GM21423 (cell line): Measurements from ENCODE around the gene COL5A1.
"Not testable (repeated sequence)": the region's sequence is repeated elsewhere in the genome, so short reads cannot be mapped to it uniquely, and the experiment has no call there.

ENCODE experiments used
- ATAC-seq: cut with Tn5 transposase; IDR thresholded peaks from one replicate; pipeline ENCODE4 v1.9.1; 2021; ENCODE audit warnings: mild to moderate bottlenecking, moderate library complexity; ENCODE audit not compliant: unreplicated experiment

Gene COL5A1

GRCh38 chr9:134690301-134690751 lies 48.7 kb downstream of the COL5A1 start:
- ATAC-seq, result no peak

DNA sequence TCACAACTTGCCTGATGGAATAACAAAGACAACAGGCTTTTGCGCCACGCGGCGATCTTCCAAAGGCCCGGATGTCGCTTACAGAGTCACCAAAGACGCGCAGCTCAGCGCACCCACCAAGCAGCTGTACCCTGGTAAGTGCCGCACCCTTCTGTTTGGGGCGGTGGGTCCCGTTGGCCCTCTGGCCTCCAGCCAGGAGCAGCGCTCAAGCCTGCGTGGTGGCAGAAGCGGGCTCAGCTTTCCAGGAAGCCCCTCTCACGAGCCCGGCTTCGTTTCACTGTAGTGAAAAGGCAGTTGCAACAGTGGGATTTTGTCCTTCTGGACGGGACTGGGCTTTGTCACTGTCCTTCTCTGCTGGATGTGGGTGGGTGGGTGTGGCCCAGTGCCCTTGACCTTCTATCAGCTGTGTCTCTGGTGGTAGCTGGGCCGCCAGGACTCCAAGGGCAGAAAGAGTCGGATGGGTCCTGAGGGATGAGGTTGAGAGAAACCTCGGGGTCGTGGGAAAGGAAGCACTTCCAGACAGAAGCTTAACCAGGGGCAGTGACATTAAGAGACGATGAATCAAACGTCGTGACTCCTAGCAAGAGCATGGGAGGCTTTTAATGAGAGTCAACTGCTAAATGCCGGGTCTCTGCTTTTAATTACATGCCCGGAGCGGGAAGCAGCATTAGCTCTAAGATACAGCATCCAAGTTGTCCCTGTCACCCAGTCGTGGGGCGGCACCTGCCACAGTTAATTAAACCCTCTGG lies 49.5 kb downstream of the COL5A1 start:
- ATAC-seq, result no peak

DNA sequence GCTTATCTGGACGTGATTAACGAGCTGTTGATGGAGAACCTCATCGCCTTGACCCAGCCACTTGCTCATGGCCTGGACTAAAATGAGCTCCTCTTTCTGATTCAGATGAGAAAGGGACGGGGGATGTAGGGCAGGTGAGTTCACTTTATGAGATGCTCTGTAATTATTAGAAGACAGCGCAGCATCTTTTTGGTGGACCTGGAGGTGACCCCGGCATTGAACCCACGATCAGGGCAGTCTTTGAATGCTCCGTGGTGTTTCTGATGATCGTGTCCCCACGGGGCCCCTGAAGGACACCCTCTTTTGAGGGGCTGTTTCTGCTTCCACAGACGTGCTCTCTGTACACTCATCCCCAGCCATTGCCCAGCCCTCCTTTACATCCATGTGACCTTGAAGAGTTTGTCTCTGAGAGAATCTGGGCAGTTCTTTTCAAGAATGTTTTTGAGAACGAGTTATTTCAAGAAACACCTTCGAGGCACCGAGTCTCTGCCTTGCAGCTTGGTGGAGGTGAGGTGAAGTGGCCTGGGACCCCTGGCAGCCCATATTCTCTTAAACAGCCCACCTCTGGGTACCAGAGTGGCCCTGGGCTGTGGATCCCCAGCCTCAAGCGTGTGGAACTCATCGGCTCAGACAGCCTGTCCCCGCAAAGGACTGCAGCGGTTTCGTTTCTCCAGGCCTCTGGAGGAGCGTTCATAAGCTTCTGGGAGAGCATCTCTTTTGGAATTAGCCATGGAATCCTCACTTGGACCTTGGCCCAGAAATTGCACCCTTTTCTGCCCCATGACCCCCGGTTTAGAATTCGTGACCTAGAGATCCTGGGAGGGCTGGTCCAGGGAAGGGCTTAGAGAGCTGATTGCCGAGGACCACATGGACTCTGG lies 50.3 kb downstream of the COL5A1 start:
- no peak for ATAC-seq

- no peak for ATAC-seq
Observed at GRCh38 chr9:134692573-134692860, 50.9 kb downstream of the COL5A1 start.

GRCh38 chr9:134693011-134693410 lies 51.4 kb downstream of the COL5A1 start:
- no peak for ATAC-seq

DNA sequence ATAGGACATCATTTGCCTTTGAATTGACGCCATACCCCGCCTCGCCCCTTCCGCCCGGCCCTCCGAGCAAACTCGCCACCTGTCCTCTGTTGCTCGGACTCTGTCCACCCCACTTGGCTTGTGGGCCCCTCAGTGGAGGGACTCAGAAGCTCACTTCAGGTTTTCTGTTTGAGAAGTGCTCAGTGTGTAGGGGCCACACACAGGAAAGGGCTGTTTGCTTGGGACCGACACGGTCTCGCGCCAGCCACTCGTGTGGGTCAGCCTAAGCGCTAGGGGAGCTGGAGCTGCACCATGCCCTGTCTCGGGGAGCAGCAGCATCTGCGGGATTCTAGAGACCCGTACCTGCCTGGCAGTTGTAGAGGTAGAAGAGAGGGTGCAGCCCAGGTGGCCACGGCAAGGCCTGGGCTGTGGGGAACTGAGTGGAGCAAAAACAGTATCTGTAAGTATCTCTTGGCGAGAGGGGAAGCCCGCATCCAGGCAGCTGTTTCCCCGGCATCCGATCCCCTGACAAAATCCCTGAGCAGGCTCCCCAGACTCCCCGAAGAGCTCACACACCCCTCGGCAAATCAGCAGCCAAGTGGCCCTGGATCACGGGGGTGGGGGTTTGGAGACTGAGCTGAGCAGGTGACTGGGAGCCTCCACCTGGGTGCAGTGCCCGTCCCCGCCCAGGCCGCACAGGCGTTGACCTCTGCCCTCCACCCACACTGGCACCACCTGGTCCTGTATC lies 52.2 kb downstream of the COL5A1 start:
- no peak for ATAC-seq

DNA sequence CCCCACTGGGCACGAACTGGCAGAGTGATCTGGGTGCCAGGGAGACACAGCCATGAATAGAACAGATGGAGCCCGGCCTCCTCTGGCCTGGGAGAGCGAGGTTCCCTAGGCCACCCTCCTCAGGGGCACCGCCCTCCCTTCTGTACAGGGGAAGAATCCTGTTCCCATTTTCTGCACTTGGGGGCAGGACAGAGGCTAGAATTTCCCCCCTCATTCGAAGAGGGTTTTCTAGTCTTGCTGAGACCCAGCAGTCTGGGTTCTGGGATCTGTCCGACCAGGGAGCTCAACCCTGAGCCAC lies 52.7 kb downstream of the COL5A1 start:
- no peak for ATAC-seq

- ATAC-seq, result no peak
Observed at GRCh38 chr9:134694714-134695113, 53.1 kb downstream of the COL5A1 start.

DNA sequence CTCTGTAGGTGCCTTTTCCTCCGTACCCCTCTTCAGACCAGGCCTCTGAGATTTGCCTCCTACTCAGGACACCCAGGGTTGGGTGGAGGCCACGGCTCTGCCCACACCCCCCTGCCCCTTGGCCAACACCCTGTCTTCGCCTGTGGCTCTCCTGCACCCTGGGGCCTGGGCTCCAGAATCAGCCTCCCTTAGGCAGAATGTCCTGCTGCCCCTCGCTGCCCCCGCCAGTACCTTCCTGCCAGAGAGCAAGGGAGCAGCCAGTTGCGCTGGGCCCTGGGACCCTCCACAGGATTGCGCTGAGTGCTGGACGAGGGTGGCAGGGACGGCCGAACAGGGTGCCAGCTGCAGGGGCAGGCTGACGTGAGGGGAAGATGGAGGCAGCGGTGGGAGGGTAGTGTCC lies 53.5 kb downstream of the COL5A1 start:
- ATAC-seq, result no peak

DNA sequence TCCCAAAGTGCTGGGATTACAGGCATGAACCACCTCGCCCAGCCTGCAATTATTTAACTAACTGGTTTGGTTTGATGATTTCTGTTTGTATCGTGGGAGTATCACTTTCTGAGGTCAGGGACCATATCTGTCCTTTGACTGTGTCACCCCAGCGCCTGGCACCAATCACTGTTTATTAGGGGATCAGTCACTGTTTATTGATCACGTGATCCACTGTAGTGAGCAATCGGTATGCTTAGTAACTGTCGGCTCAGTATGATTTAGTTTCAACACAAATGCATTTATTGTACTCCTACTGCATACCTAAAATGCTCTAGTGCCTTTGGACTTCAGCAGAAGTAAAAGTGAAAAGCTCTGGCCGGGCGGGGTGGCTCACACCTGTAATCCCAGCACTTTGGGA lies 54.8 kb downstream of the COL5A1 start:
- ATAC-seq, result no peak

DNA sequence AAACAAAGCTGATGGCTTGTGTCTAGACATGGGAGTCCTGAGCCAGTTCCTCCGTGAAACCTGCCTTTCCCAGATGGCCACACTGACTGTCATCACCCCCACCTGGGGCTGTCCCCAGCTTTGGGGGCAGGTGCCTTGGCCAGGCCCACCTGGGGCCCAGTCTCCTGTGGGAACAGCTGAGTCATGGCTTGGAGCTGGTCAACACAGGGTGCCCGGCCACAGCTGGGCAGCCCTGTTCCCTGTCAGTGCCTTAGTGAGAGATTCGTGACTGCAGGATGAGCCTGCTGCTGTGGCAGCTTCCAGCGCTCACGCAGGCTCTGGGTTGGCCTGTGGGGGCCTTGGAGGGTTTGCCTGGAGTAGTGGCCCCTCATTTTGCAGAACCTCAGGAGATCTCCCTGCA lies 56.5 kb downstream of the COL5A1 start:
- ATAC-seq, result no peak

DNA sequence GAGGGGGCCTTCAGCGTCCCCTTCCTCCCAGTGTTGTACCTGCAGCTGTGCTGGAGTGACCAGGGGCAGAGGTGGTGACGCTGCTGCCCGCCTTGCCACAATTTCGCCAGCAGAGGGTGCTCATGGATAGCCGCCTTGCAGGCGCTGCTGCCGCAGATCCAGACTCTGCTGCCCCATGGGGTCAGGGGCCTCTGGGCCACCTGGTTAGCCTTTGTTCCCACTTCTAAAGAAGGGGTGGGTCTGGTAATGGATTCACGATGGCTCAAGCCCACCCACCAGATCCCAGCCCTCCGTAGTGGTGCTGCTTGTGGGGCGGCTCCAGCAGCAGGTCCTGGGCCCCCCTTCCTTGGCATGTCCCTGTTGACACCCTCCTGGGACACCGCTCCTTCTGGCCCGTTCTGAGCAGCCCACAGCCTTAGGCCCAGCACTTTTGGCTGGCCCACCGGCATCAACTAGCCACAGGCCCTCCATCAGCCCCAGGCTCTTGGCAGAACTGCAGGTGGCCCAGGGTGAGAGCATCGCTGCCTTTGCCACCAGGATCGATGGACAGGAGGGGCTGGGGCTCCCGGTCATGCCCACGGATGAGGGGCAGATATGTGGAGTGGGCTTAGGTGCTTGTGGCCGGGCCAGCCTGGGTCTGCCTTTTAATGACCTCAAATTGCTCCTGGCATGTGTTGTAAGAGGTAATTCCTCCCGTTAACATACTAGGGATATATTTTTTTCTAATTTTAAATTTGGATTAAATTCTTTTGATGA lies 57.2 kb downstream of the COL5A1 start:
- ATAC-seq, result no peak

DNA sequence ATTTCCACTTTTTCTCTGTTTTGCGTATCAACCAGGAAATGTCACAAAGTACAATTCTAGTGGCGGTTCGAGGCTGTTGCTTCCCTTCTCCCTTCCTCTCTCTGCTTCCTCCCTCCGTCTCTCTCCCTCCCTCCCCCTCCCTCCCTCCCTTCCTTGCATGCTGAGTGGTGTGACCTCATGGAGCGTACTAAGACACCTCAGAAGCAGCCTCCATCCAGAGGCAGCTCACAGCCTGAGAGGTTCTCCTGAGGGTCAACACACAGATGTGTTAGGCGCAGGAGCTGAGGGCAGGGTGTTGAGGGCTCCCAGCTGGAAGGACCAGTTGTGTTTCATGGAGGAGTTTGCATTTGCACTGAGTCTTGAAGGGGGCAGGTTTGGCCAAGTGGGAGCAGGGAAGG lies 57.7 kb downstream of the COL5A1 start:
- ATAC-seq, result no peak

DNA sequence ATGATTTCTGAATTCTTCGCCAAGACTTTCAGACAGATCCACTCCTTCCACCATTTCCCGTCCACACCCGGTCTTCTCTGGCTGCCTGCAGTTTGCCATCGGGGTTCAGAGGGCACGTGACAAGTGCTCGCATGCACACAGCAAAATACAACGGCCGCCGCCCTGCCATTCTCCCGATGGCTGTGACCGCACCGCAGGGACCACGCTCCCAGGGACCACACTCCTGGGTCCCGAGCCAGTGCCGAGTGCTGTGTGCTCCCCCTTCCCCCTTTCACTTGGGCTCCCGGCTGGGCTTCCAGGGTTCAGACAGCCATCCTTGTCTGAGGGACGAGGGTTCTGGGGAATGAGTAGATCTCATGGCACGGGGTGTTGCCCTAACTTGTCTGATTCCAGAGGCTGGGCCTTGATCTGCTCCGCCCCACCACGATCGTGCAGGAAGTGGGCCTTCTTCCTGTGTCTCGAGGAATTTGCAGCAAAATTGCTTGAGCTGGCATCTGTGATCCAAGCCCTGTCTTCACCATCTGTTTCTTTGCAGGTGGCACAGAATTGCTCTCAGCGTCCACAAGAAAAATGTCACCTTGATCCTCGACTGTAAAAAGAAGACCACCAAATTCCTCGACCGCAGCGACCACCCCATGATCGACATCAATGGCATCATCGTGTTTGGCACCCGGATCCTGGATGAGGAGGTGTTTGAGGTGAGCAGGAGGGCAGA lies 59.2 kb downstream of the COL5A1 start:
- ATAC-seq, result no peak

DNA sequence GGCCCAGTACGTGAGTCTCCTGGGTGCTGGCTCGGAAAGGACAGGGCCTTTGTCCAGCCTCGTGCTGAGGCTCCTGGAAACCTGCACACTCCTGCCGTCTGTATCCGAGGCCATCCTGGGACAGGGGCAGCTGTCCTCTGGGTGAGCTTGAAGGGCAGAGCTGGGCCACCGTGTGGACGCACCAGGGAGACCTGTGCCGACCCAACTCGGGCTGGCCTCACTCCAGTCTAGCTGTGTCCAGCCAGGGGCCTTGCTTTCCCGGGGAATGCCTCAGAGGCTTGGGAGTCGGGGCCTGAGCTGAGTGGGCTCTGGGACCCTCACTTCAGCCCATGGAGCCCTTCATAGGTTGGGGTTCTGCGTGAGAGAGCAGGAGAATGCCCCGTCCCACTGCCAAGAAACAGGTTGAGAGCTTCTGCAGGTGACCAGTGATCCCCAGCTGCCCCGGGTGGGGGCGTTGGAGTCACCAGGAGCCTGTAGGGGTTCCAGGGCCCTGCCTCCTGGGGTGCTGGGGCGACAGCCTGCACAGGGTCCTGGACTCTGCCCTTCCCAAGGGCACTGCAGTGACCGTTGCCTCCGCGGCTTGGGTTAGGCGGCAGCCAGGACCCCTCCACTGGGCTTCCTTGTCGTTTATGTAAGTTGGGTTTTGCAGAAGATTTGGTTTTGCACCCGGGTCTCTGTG lies 60.1 kb downstream of the COL5A1 start:
- ATAC-seq, result no peak

DNA sequence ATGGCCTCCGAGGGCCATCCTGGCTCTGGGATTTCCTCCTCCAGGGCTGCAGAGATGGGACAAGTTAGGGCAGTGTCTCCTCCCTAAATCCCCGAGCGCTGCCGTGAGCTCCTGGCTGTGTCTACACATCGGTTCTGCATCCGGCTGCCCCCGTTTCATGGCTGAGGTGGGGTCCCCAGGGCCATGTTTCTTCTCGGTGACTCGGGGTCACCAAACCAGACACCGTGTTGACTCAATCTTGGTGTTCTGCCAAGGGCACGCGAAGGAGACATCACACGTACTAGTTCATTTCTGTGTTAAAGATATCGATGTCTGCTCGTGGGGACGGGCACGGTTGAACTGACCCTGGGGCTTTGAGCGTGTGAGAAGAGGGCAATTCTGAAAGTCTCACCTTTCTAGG lies 60.7 kb downstream of the COL5A1 start:
- ATAC-seq, result no peak

DNA sequence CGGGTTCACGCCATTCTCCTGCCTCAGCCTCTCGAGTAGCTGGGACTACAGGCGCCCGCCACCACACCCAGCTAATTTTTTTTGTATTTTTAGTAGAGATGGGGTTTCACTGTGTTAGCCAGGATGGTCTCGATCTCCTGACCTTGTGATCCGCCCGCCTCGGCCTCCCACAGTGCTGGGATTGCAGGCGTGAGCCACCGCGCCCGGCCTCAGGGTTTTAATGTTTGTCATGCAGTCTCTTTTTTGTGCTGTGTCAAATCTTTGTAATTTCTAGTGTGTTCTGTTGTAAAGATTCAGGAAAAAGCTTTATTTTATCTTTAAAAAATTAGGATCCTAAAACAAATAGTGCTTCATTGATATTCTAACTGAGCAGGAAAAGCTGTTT lies 62.1 kb downstream of the COL5A1 start:
- ATAC-seq, result not testable (repeated sequence)

DNA sequence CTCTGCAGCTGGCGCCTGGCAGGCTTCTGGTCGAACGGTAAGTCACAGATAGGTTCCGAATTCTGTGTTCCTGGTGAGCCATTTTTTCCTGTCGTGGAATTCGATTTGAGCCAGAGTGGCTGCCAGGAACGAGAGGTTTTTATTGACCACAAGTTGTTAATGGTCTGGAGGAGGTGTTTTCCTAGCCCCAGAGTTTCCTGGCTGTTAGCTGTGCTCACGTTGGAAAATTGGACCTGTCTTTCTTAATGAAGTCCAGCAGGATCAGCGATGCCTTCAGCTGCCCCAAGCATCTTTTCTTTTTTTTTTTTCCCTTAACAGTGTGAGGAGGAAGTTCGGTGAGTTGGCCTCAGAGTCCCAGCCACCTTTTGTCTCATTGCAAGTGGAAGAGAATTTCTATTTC lies 62.9 kb downstream of the COL5A1 start:
- no peak for ATAC-seq

GRCh38 chr9:134705786-134706185 lies 64.2 kb downstream of the COL5A1 start:
- ATAC-seq, result no peak

DNA sequence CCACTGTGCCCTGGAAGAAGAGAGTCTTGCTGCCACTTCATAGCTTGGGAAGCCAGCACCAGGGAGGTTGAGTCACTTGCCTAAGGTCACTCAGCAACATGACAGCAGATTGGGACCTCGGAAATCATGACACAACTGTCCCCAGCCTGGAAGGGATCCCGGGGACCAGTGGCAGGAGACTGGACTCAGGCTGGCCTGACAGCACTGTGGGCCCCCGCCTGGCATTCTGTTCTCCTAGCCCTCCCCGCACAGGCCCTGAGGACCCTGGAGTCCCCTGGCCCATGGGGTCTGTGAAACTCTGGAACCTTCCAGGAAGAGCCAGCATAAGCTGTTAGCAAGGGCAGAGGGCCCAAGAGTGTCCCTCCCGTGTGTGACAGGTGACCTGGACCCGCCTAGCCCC lies 64.9 kb downstream of the COL5A1 start:
- no peak for ATAC-seq
